D341Med (cell line): ENCODE results near the gene TFRC.
"Not testable (repeated sequence)": the region's sequence is repeated elsewhere in the genome, so short reads cannot be mapped to it uniquely, and the experiment has no call there.

Experiments used
- DNase-seq: peaks from one replicate; pipeline ENCODE4 v3.0.0; 2012; ENCODE audit warnings: low spot score

TFRC gene

DNA sequence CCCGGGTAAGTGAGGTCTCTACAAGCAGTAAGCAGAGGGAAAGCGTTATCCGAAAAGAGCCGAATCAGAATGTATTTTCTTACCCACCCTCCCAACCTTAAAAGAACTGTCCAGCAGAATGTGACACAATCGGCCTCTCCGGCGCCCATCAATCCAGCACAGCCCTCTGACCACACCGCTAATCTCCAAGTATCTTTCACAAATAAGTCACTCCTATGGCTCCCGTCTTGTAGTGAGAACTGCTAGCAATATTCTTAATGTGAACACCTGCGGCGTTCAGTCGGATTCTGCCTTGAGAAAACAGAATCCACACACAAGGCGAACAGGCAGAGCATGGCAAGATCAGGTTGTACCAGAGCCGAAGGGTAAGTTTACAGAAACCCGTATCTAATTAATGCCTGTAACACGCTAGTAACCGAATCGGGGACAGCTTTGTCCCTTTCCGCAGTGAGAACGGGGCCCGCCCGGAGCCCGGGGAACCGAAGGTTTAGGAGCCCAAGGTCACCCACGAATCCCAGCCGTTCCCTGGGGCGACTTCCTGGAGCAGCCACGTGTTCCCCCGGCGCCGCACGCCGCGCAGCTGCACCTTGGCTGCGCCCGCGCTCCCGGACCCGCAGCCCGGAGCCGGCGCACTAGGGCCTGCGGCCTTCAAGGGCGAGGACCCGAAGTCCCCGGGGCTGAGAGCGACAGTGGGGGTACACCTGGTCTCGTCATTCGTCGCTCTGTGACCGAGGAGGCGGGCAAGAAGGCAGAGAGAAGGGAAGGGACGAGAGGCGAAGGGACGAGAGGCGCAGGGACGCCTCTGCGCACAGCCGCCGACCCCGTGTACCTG lies 672 bp downstream of the TFRC start:
- DNase-seq, result peak; percentile 82

DNA sequence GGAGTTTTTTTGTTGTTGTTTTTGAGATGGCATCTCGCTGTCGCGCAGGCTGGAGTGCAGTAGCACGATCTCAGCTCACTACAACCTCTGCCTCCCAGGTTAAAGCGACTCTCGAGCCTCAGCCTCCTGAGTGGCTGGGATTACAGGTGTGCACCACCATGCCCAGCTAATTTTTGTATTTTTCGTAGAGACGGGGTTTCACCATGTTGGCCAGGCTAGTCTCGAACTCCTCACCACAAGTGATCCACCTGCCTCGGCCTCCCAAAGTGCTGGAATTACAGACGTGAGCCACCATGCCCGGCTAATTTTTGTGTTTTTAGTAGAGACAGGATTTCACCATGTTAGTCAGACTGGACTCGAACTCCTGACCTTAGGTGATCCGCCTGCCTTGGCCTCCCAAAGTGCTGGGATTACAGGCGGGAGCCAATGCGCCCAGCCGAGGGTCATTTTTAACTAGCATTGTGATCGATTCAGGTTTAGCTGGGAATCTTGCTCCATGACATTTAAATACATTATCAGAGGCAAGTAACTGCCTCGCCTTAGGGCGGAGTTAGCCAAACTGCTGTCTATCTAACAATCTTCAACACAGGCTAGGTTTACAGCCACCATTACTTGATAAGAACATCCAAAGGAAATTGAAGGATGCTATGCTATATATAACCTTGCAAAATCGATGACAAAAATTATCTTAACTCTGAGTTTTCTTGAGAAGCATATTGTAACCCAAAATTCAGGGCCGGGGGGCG lies 1.6 kb downstream of the TFRC start:
- DNase-seq, result not testable (repeated sequence)

GRCh38 chr3:196079682-196080081 lies 2.2 kb downstream of the TFRC start:
- no peak for DNase-seq

GRCh38 chr3:196075013-196075412 lies 6.9 kb downstream of the TFRC start:
- no peak for DNase-seq

GRCh38 chr3:196073255-196073753 lies 8.6 kb downstream of the TFRC start:
- peak; percentile 77 for DNase-seq

- DNase-seq, result no peak
These were observed 9.6 kb downstream of the TFRC start for GRCh38 chr3:196072313-196072712.

DNA sequence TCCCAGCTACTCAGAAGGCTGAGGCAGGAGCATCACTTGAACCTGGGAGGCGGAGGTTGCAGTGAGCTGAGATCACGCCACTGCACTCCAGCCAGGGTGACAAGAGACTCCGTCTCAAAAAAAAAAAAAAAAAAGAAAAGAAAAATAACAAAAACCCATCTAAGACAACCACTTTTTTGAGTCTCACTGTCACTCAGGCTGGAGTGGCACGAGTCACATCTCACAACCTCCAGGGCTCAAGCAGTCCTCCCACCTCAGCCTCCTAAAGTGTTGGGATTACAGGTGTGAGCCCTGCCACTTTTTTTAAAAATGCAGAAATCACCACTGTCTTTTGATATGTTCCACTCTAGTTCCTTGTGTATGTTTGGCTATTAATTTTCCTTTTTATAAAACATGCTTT lies 13.1 kb downstream of the TFRC start:
- not testable (repeated sequence) for DNase-seq

DNA sequence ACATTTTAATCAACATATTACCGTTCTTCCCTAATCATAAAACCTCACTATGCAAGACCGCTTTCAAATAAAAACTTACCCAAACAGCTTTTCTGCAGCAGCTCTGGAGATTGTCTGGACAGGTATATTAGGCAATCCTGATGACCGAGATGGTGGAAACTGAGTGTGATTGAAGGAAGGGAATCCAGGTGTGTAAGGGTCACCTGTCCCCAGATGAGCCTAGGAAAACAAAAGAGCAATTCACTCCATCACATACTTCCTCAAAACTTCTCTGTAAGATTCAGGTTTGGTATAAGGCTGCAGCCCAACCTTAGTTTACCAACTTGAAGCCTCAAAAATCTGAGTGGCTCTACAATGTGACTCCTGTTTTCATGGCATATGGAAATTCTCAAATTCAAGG lies 14.5 kb downstream of the TFRC start:
- DNase-seq, result no peak

GRCh38 chr3:196063971-196064370 lies 17.9 kb downstream of the TFRC start:
- DNase-seq, result no peak

- no peak for DNase-seq
These were observed 18.4 kb downstream of the TFRC start for GRCh38 chr3:196063456-196063855.

GRCh38 chr3:196063049-196063448 lies 18.8 kb downstream of the TFRC start:
- DNase-seq, result no peak

DNA sequence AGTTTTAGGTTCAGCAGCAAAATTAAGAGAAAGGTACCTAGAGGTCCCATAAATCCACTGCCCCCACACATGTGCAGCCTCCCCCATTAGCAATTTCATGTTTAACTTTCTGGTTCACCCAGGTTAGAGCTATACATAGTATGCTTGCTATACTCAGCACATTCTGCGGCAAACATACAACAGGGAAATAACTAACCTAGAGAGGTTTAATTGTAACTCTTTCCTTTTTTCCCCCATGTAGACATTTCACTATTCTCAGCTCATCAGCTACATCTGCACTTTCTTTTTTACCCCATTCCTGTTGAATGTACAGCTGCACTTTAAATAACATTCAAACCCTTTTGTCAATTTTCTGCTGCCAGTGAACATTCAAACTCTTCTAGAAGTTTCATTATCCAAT lies 21.1 kb downstream of the TFRC start:
- no peak for DNase-seq

DNA sequence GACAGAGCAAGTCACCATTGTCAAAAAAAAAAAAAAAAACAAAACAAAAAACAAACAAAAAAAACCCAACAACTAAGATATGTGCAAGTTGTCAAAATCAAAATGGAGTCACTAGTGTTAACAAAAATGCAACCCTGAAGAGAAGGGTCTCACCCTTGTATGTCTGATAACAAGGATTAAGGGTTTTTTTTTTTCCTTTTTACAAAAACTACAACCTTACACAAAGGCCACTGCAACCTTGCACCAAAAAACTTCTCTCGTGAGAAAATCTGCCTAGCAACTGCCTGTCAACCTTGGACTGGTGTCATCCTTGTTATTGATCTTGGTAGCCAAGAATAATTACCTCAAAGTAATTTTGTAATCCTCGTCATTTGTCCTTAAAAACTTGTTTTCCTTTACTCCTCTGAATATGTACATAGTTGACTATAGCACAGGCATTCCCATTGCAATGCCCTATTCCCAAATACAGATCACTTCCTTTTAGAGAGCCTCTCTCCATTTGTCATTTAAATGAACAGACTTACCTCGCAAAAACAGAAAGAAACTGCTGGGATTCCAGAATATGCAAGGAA lies 24.0 kb downstream of the TFRC start:
- no peak for DNase-seq

- not testable (repeated sequence) for DNase-seq
These were observed 25.5 kb downstream of the TFRC start for GRCh38 chr3:196056371-196056770.

DNA sequence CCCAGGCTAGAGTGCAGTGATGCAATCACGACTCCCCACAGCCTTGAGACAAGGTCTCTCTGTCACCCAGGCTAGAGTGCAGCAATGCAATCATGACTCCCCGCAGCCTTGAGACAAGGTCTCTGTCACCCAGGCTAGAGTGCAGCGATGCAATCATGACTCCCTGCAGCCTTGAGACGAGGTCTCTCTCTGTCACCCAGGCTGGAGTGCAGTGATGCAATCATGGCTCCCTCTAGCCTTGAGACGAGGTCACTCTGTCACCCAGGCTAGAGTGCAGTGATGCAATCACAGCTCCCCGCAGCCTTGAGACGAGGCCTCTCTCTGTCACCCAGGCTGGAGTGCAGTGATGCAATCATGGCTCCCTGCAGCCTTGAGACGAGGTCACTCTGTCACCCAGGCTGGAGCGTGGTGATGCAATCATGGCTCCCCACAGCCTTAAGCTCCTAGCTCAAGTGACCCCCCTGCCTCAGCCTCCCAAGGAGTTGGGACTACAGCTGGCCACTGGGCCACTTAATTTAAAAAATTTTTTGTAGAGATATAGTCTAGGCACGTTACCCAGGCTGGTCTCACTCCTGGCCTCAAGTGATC lies 26.1 kb downstream of the TFRC start:
- no peak for DNase-seq

GRCh38 chr3:196055240-196055639 lies 26.6 kb downstream of the TFRC start:
- DNase-seq, result no peak

DNA sequence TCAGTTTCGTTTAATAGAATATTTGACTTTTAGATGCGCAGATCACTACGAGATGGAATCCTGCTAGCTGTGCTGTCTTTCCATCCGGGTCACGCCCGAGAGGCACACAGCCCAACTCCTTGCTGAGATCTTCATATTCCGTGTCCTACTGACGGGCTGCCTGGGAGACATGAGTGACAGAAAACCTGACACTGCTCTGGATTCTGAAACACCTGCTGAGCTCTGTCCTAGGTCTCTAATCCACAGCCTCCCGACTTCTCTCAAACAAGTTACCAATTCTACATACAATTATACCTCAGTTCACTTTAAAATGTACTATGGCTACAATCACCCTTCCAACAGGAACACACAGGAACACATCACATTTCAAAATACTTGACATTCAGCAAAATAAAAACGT lies 27.2 kb downstream of the TFRC start:
- no peak for DNase-seq

DNA sequence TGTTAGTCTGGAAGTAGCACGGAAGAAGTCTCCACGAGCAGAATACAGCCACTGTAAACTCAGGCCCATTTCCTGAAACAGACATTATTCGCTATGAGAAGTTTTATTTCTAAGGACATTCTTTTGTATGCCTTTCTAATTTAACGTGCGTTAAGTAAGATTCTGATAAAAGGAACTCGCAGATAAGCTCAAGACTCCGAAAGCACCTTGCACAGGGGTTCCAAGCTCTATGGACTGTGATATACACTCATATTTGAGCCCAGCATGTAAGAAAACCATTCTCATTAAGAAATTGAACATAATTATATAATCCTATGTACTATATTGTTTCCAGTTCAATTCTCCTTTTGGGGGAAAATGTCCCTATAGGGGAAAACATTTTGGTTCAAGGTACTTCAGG lies 28.4 kb downstream of the TFRC start:
- no peak for DNase-seq

- no peak for DNase-seq
These were observed 30.4 kb downstream of the TFRC start for GRCh38 chr3:196051282-196052076.

- DNase-seq, result no peak
These were observed 31.3 kb downstream of the TFRC start for GRCh38 chr3:196050597-196050996.

GRCh38 chr3:196049653-196050052 lies 32.2 kb downstream of the TFRC start:
- DNase-seq, result no peak
